GM23338 (cell line): Measurements from ENCODE around the gene LONRF3. TPM values are rescaled to one million over a fixed set of nuclear protein-coding genes. Genes with fewer than 3 reads are reported as not detected.

Experiments
- ATAC-seq: fragments of 200-7000 bp; cut with Tn5 transposase; 3 replicates; pipeline ENCODE4 v1.9.1; 2020
- DNase-seq: peaks from one replicate; pipeline ENCODE4 v3.0.0-alpha.2; 2015; ENCODE audit warnings: low spot score
- H2AFZ ChIP-seq: fragments of 200-600 bp; sonication (generic); 2 replicates; pipeline ENCODE4 v1.8.0; 2016; ENCODE audit warnings: antibody characterized with exemption, mild to moderate bottlenecking, moderate library complexity
- H3F3A ChIP-seq: fragments of 200-600 bp; sonication (generic); replicated peaks from 2 replicates; pipeline ENCODE4 v1.8.0; 2017; ENCODE audit warnings: antibody characterized with exemption, mixed run types, low read depth
- H3K27ac ChIP-seq: fragments of 200-600 bp; sonication (generic); 2 replicates; pipeline ENCODE4 v1.6.1; 2016; ENCODE audit warnings: low read depth
- H3K27me3 ChIP-seq: fragments of 200-600 bp; sonication (generic); 2 replicates; pipeline ENCODE4 v1.8.0; 2016; ENCODE audit warnings: mild to moderate bottlenecking, mixed run types, moderate library complexity; ENCODE audit not compliant: insufficient read depth
- H3K36me3 ChIP-seq: fragments of 200-600 bp; sonication (generic); 2 replicates; pipeline ENCODE4 v1.8.0; 2016; ENCODE audit warnings: mild to moderate bottlenecking; ENCODE audit not compliant: insufficient read depth
- H3K4me1 ChIP-seq: fragments of 200-600 bp; sonication (generic); 2 replicates; pipeline ENCODE4 v1.8.0; 2016; ENCODE audit warnings: mild to moderate bottlenecking, moderate library complexity; ENCODE audit not compliant: insufficient read depth
- H3K4me2 ChIP-seq: fragments of 200-600 bp; sonication (generic); 2 replicates; pipeline ENCODE4 v1.7.1; 2017; ENCODE audit warnings: mixed run types
- H3K4me3 ChIP-seq: fragments of 200-600 bp; sonication (generic); 2 replicates; pipeline ENCODE4 v1.6.1; 2016; ENCODE audit warnings: mixed run types
- H3K79me2 ChIP-seq: fragments of 200-600 bp; sonication (generic); replicated peaks from 2 replicates; pipeline ENCODE4 v1.8.0; 2017; ENCODE audit warnings: mild to moderate bottlenecking; ENCODE audit not compliant: insufficient read depth
- H3K9me2 ChIP-seq: fragments of 200-600 bp; sonication (generic); 2 replicates; pipeline ENCODE4 v1.8.0; 2017; ENCODE audit not compliant: insufficient read depth
- H4K20me1 ChIP-seq: fragments of 200-600 bp; sonication (generic); replicated peaks from 2 replicates; pipeline ENCODE4 v1.8.0; 2017; ENCODE audit warnings: mild to moderate bottlenecking; ENCODE audit not compliant: insufficient read depth
- H3K27ac Mint-ChIP-seq: 2 replicates; pipeline ENCODE4 v1.8.0; 2020; ENCODE audit warnings: inconsistent platforms, mild to moderate bottlenecking, moderate library complexity, mixed read lengths
- H3K27me3 Mint-ChIP-seq: 3 replicates; pipeline ENCODE4 v1.8.0; 2022; ENCODE audit warnings: low read depth, mild to moderate bottlenecking, moderate library complexity, mixed read lengths, inconsistent platforms; ENCODE audit not compliant: insufficient read depth, poor library complexity
- H3K36me3 Mint-ChIP-seq: 3 replicates; pipeline ENCODE4 v1.8.0; 2021; ENCODE audit warnings: low read depth, mild to moderate bottlenecking, inconsistent platforms, moderate library complexity, mixed read lengths
- H3K4me1 Mint-ChIP-seq: 3 replicates; pipeline ENCODE4 v1.8.0; 2020; ENCODE audit warnings: mild to moderate bottlenecking, inconsistent platforms, mixed read lengths
- H3K4me3 Mint-ChIP-seq: 3 replicates; pipeline ENCODE4 v1.8.0; 2021; ENCODE audit warnings: moderate library complexity, mild to moderate bottlenecking, inconsistent platforms, mixed read lengths
- H3K9me3 Mint-ChIP-seq: 3 replicates; pipeline ENCODE4 v1.8.0; 2020; ENCODE audit warnings: moderate library complexity, mild to moderate bottlenecking, inconsistent platforms, mixed read lengths
- EZH2 ChIP-seq: fragments of 200-600 bp; sonication (generic); IDR thresholded peaks from one replicate; pipeline ENCODE4 v1.8.0; 2017; ENCODE audit warnings: antibody characterized with exemption, mild to moderate bottlenecking, low read depth; ENCODE audit not compliant: unreplicated experiment
- EZH2phosphoT487 ChIP-seq: fragments of 200-600 bp; sonication (generic); IDR thresholded peaks from one replicate; pipeline ENCODE4 v1.8.1; 2018; ENCODE audit warnings: antibody characterized with exemption; ENCODE audit not compliant: unreplicated experiment
- JUNB ChIP-seq: IDR thresholded peaks from one replicate; pipeline ENCODE4 v1.6.1; 2016; ENCODE audit warnings: antibody characterized with exemption; ENCODE audit not compliant: unreplicated experiment
- NANOG ChIP-seq: IDR thresholded peaks from 2 replicates; pipeline ENCODE4 v1.6.1; 2016; ENCODE audit warnings: antibody characterized with exemption, borderline replicate concordance
- POLR2AphosphoS5 ChIP-seq: IDR thresholded peaks from 2 replicates; pipeline ENCODE4 v1.6.1; 2016; ENCODE audit warnings: antibody characterized with exemption, low read depth
- REST ChIP-seq: IDR thresholded peaks from one replicate; pipeline ENCODE4 v1.6.1; 2018; ENCODE audit warnings: antibody characterized with exemption; ENCODE audit not compliant: unreplicated experiment
- ZNF114 ChIP-seq: fragments of 250-450 bp; sonication (Bioruptor Pico); IDR thresholded peaks from 2 replicates; pipeline ENCODE4 v1.5.0; 2020; ENCODE audit warnings: mild to moderate bottlenecking, moderate library complexity
- ZNF331 ChIP-seq: fragments of 250-450 bp; sonication (Bioruptor Pico); IDR thresholded peaks from 2 replicates; pipeline ENCODE4 v1.5.0; 2020; ENCODE audit warnings: low read depth, mild to moderate bottlenecking, moderate library complexity
- polyA plus RNA-seq: library from polyadenylated mRNA; unstranded; fragments of >200 nt; fragmentation: Nextera tagmentation; extraction: Ambion mirVana; gene quantifications from 2 replicates; pipeline ENCODE4 v1.2.1, GENCODE V29; 2016
- total RNA-seq: library from RNA; depleted of rRNA; stranded (reverse); fragments of >200 nt; shearing (Covaris generic); gene quantifications from 2 replicates; pipeline ENCODE4 v1.2.3, GENCODE V29; 2014
- TF ChIP-seq, protein P1 (sequence below): IDR thresholded peaks from 2 replicates; pipeline ENCODE4 v1.6.1; 2016; ENCODE audit warnings: antibody characterized with exemption
- TF ChIP-seq, protein P2 (sequence below), 2 experiments: fragments of 200-600 bp in 1 of 2; sonication (generic) in 1 of 2; conservative IDR thresholded peaks; 2 replicates each; pipeline versions ENCODE4 v1.5.1 to v1.6.1; 2016 to 2017; ENCODE audit warnings: antibody characterized with exemption in 2 of 2, low read depth in 2 of 2, mild to moderate bottlenecking in 2 of 2, moderate library complexity in 1 of 2

LONRF3 gene
- total and polyA plus RNA-seq, 2 experiments from 2014 or later = 0.10 TPM; not detected in 1

GRCh38 chrX:118948270-118948669 lies 26.1 kb upstream of the LONRF3 start (continued):
- TF ChIP-seq, protein P1, sequence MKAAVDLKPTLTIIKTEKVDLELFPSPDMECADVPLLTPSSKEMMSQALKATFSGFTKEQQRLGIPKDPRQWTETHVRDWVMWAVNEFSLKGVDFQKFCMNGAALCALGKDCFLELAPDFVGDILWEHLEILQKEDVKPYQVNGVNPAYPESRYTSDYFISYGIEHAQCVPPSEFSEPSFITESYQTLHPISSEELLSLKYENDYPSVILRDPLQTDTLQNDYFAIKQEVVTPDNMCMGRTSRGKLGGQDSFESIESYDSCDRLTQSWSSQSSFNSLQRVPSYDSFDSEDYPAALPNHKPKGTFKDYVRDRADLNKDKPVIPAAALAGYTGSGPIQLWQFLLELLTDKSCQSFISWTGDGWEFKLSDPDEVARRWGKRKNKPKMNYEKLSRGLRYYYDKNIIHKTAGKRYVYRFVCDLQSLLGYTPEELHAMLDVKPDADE = no peak
- no peak for TF ChIP-seq EZH2phosphoT487

DNA sequence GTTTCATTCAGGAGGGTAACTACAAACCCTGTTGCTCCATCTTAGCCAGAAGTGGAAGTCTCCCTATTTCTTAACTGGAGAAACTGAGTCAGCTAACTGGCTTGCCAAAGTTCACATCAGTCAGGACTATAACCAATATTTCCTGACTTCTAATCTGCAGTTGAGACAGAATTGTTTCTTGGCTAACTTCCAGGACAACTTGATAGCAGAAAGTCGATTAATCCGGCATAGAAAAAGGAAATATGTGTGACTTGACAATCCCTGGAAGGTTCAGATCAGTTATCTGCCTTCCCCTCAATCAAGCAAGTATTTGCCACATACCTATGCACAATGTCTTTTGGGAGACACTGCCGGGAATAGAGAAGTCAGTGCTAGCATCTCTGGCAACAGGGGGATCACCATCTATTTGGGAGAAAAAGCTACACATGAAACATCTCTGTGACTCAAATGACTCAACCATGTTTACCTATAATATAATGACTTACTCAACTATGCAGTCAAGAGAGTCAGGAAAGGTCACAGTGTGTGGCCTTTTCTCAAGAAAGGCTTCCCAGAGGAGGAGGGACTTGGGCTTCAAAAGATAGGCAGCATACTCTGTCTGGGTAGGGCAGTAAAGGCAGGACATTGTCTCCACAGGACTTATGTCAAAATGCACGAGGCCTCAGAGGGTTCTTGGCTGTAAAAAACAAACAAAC lies 12.4 kb upstream of the LONRF3 start:
- Mint-ChIP-seq H3K27ac (no peak overlapping the region), H3K4me1 (no peaks in the 10 kb centered on the region), H3K27me3 (peaks cover 17% of the 10 kb centered on the region), H3K36me3 (no peaks in the 10 kb centered on the region), H3K9me3 (no peaks in the 10 kb centered on the region), H3K4me3 (no peak overlapping the region)
- no peak overlapping the region for H3K27ac ChIP-seq
- H4K20me1 ChIP-seq = no peaks in the 10 kb centered on the region
- H3K27me3 ChIP-seq = peaks cover 39% of the 10 kb centered on the region
- H3F3A ChIP-seq = no peaks in the 10 kb centered on the region
- H3K4me1 ChIP-seq = no peaks in the 10 kb centered on the region
- no peaks in the 10 kb centered on the region for H3K9me2 ChIP-seq
- no peak overlapping the region for H2AFZ ChIP-seq
- no peaks in the 10 kb centered on the region for H3K79me2 ChIP-seq
- DNase-seq (no peak), ATAC-seq (no peak)
- H3K4me3 ChIP-seq = no peak overlapping the region
- H3K4me2 ChIP-seq = no peak overlapping the region
- H3K36me3 ChIP-seq = no peaks in the 10 kb centered on the region
- TF ChIP-seq EZH2 (no peak), ZNF114 (no peak), ZNF331 (CRISPR knock-in tag) (no peak), EZH2phosphoT487 (no peak), JUNB (no peak), POLR2AphosphoS5 (no peak), NANOG (no peak), REST (no peak)
- TF ChIP-seq, protein P1 = no peak
- TF ChIP-seq, protein P2, sequence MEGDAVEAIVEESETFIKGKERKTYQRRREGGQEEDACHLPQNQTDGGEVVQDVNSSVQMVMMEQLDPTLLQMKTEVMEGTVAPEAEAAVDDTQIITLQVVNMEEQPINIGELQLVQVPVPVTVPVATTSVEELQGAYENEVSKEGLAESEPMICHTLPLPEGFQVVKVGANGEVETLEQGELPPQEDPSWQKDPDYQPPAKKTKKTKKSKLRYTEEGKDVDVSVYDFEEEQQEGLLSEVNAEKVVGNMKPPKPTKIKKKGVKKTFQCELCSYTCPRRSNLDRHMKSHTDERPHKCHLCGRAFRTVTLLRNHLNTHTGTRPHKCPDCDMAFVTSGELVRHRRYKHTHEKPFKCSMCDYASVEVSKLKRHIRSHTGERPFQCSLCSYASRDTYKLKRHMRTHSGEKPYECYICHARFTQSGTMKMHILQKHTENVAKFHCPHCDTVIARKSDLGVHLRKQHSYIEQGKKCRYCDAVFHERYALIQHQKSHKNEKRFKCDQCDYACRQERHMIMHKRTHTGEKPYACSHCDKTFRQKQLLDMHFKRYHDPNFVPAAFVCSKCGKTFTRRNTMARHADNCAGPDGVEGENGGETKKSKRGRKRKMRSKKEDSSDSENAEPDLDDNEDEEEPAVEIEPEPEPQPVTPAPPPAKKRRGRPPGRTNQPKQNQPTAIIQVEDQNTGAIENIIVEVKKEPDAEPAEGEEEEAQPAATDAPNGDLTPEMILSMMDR (conservative IDR thresholded peaks at IDR 0.05; ENCODE audit: low read depth in 2 of 2) = no peak
